Fibroblast of mammary gland (primary cell): ENCODE results near the gene TRMT1.
A peak's percentile ranks its signal among the peaks of the same experiment; 100 is the strongest.
"Not testable (repeated sequence)": the region's sequence is repeated elsewhere in the genome, so short reads cannot be mapped to it uniquely, and the experiment has no call there.

ENCODE experiments used
- DNase-seq: peaks from one replicate; pipeline ENCODE4 v3.0.0-alpha.2; 2010; ENCODE audit warnings: low read depth
- H3K4me3 ChIP-seq: 2 replicates; pipeline ENCODE4 v1.5.1; 2011; ENCODE audit warnings: low read depth, mild to moderate bottlenecking, low read length, moderate library complexity; ENCODE audit not compliant: control insufficient read depth
- CTCF ChIP-seq: conservative IDR thresholded peaks from 2 replicates; pipeline ENCODE4 v1.5.1; 2011; ENCODE audit warnings: low read depth, low read length, inconsistent platforms; ENCODE audit not compliant: control insufficient read depth, insufficient read depth

Gene TRMT1

GRCh38 chr19:13149628-13150186 is 33.2 kb upstream of the TRMT1 start:
- peak overlapping the region; percentile 98 for H3K4me3 ChIP-seq
- no peak for TF ChIP-seq CTCF
- DNase-seq: no peak

GRCh38 chr19:13149173-13149627 is 32.7 kb upstream of the TRMT1 start:
- DNase-seq: not testable (repeated sequence)
- peak overlapping the region; percentile 98 for H3K4me3 ChIP-seq

GRCh38 chr19:13146763-13147563 is 30.4 kb upstream of the TRMT1 start:
- no peak for TF ChIP-seq CTCF
- H3K4me3 ChIP-seq: no peak overlapping the region
- DNase-seq: peak; percentile 80

GRCh38 chr19:13139633-13140311 is 23.2 kb upstream of the TRMT1 start:
- TF ChIP-seq CTCF: no peak
- H3K4me3 ChIP-seq: no peak overlapping the region
- DNase-seq: no peak

GRCh38 chr19:13138916-13139198 is 22.3 kb upstream of the TRMT1 start:
- no peak for DNase-seq
- no peak overlapping the region for H3K4me3 ChIP-seq
- TF ChIP-seq CTCF: no peak

GRCh38 chr19:13138171-13138915 is 21.8 kb upstream of the TRMT1 start:
- H3K4me3 ChIP-seq: no peak overlapping the region
- TF ChIP-seq CTCF: no peak
- DNase-seq: no peak
